HK-2 (cell line): ENCODE measurements around the gene TVP23A.

Experiments used
- DNase-seq: peaks from one replicate; pipeline ENCODE4 v3.0.0-alpha.2; 2018; ENCODE audit not compliant: unreplicated experiment

Gene TVP23A

GRCh38 chr16:10817963-10818941, at the start of gene TVP23A:
Gene TVP23A, minus strand, starts transcription at chr16:10818794. Its CDS starts 301 bp downstream, at chr16:10818493.
- no peak for DNase-seq

- DNase-seq: no peak
Observed at GRCh38 chr16:10868104-10868595, 49.6 kb upstream of the TVP23A start.

- DNase-seq: no peak
Observed at GRCh38 chr16:10867199-10867598, 48.6 kb upstream of the TVP23A start.

- DNase-seq: no peak
Observed at GRCh38 chr16:10865991-10866966, 47.7 kb upstream of the TVP23A start.

DNA sequence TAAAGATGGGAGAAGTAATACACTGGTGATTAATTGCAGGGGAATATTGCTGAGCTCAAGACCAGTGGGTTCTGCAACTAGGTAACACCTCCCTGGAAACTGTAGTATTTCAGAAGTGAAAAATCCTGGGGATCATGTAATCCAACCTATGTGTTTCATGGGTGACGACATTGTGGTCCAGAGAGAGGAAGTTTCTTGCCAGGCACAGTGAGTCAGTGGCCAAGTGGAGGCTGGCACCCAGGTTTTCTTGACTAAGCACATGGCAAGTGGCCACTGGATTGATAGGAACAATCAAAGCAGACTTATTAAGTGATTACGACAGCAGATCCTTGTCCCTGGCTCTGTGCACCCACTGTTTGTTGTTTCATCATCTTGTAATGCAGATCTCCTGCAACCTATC, 43.8 kb upstream of the TVP23A start:
- peak; percentile 44 for DNase-seq

DNA sequence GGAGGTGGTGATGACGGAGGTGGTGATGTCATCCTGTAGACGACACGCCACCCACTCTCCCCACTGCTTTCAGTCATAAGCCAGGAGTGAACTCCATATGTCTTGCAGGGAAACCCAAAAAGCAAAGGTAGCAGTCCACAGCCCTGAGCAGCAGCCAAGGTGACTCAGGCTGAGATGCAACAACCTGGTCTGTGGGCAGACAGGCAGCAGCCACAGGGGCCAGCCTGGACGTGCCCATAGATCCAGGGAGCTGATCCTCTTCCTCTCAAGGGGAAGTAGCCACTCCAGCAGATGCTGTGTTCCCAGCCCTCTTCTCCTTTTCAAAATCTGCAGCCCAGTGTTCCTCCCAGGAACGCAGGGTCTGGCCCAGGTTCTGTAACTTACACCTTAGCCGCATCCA, 41.1 kb upstream of the TVP23A start:
- no peak for DNase-seq

GRCh38 chr16:10859020-10859419, 40.4 kb upstream of the TVP23A start:
- DNase-seq: no peak

- DNase-seq: no peak
Observed at GRCh38 chr16:10858203-10858602, 39.6 kb upstream of the TVP23A start.

- DNase-seq: no peak
Observed at GRCh38 chr16:10856042-10856441, 37.4 kb upstream of the TVP23A start.

- DNase-seq: no peak
Observed at GRCh38 chr16:10852948-10853347, 34.4 kb upstream of the TVP23A start.

- no peak for DNase-seq
Observed at GRCh38 chr16:10852286-10852685, 33.7 kb upstream of the TVP23A start.

GRCh38 chr16:10851512-10851911, 32.9 kb upstream of the TVP23A start:
- no peak for DNase-seq

DNA sequence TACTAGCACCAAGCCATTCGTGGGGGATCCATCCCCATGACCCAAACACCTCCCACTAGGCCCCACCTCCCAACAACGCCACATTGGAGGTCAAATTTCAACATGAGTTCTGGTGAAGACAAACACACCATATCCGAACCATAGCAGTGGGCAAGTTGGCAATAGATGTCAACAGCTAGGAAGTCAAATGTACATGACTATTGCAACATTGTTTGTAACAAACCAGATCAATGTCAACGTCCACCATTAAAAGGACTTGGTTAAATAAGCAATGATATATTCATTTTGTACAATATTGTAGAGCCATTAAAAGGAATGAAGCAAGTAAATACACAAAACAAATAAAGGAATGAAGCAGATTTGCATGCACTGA, 31.9 kb upstream of the TVP23A start:
- DNase-seq: no peak

GRCh38 chr16:10849736-10850477, 31.3 kb upstream of the TVP23A start:
- DNase-seq: no peak

DNA sequence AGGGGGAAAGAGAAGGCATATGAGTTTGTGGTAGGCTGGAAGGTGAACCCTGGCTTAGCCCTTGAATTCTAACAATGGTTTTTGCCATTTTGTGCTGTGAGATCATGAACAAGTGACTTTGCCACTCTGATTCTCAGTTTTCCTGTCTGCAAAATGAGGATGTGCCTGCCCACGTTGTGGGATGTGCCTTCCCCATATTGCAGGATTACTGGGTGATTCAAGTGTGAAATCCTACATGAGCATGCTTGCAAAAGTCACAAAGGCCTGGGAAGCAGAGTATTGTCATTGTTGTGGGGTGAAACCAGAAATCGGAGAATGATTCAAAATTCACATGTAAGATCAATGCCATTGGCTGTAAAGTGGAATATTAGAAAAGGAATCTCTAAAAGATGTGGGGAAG, 28.6 kb upstream of the TVP23A start:
- no peak for DNase-seq

DNA sequence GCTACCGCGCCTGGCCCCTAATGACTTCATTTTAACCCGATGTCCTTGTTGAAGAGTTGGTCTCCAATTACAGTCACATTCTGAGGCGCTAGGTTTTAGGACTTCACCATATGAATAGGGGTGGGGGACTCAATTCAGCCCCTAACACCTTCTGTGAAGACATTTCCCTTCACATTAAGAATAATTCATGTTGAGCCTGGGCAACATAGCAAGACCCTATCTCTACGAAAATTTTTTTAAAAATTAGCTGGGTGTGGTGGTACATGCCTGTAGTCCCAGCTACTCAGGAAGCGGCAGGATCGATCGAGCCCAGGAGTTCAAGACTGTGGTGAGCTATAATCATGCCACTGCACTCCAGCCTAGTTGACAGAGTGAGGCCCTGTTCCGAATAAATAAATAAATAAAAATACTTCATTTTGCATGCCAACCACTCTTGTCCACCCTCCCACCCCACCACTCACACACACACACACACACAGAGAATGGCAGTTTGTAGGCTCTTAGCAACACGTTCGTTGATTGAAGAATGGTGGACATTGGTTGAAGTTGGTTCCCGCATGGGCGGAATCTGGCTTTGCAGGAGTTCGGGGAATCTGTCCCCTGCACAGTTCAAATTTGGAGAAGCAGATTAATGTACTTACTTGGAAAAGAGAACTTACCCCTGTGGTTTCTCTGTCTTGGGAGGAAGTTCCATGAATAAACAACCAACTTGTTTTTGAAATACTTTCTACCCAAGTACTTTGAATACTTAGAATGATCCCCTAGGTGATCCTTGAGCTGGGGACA, 27.8 kb upstream of the TVP23A start:
- no peak for DNase-seq

DNA sequence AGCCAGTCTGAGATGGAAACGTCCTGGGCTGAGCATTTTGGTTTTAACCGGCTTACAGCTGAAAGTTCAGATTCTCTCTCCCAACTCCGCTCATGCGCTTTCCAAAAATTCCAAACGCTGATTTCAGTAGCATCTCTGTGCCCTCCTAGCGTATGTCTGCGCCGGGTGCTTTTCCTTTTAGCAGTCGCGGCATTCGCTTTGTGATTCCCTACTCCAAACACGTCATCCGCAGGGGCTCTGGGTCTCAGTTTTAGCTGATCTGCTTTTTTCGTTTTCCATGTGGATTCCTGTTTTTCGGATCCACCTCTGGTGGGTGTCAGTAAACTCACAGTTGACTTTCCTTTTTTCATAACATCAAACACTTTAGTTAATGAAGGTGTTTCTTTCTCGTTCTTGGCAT, 22.1 kb upstream of the TVP23A start:
- DNase-seq: no peak

GRCh38 chr16:10839279-10839666, 20.7 kb upstream of the TVP23A start:
- no peak for DNase-seq

- DNase-seq: no peak
Observed at GRCh38 chr16:10838621-10839278, 20.2 kb upstream of the TVP23A start.

DNA sequence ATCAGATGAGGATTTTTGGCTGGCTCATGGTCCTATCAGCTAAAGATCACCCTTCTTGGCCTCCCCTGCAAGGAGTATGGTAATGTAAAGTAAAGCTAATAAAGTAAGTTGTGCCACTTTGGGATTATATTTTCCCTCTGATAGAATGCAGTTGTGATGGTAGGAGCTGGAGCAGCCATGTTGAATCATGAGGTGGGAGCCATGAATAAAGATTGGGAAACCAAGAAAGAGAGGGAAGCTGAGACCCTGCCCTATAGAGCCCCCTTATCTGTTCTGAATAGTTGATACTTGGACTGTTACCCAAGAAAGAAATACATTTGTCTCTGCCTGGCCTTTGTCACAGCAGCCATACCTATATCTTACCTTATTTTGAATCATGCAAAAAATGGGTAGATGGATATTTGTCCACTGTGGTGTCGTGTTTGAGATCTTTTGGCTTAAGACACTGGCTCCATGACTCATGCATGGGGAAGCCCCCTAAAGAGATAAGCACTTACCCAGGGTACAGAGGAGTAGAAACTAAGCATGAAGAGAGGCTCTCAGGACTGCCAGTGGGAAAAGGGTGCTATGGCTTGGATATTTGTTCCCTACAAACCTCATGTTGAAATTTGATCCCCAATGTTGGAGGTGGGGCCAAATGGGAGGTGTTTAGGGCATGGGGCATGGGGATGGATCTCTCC, 17.7 kb upstream of the TVP23A start:
- no peak for DNase-seq
